Measurements from ENCODE around the gene SNAI3.

SNAI3 gene

DNA sequence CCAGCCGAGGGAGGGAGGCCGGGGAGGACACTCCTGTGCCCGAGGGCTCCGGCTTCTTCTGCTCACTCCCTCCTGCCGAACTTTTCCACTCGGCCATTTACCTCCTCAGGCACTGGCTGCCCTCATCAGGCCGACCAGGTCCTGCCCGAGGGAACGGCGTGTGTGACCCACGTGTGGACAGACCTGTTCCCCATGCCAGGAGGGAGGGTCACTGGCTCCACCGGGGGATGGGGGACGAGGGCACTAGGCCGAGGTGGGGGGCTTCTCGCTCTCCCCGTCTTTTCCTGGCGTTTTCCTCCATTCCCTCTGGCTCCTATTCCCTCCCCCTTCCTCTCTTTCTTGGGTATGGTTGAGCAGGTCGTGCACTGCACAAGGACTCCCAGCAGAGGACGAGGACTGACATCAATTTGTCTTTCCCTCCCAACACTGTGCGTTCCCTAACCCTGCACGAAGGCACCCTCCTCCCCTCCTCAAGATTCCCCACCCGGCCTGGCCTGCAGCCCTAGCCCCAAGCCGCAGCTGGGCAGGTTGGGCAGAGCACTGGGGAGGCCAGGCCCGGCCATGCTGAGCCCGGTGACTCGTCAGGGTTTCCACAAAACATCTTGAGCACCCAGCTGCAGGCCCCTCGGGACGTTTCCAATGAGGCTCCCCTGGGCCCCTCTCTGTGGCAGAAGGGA lies 51.2 kb downstream of the SNAI3 start:
- ATAC-seq (ENCODE audit: low read depth) (peak; percentile 6; the same call in 1 of the 3 replicates), DNase-seq (ENCODE audit: low spot score) (no peak)
- H3K4me1 ChIP-seq (ENCODE audit: insufficient read depth, poor library complexity, severe bottlenecking): no peaks in the 10 kb centered on the region
- H3K4me3 ChIP-seq (ENCODE audit: severe bottlenecking): peak overlapping the region; percentile 11
- H3K36me3 ChIP-seq (ENCODE audit: low read depth): peaks cover 11% of the 10 kb centered on the region
- peaks cover 27% of the 10 kb centered on the region for H3K27me3 ChIP-seq (ENCODE audit: insufficient read depth, poor library complexity, severe bottlenecking)
- no peaks in the 10 kb centered on the region for H3K9me3 ChIP-seq (ENCODE audit: severe bottlenecking)
- TF ChIP-seq CTCF (IDR thresholded peaks at IDR 0.05; ENCODE audit: poor library complexity, severe bottlenecking): no peak
- no peak overlapping the region for H3K27ac ChIP-seq (ENCODE audit: poor library complexity, severe bottlenecking)

- peak; percentile 36; the same call in 2 of the 3 replicates for ATAC-seq (ENCODE audit: low read depth)
- Histone ChIP-seq H3K27ac (ENCODE audit: poor library complexity, severe bottlenecking) (no peak overlapping the region), H3K4me3 (ENCODE audit: severe bottlenecking) (peak overlapping the region; percentile 11), H3K36me3 (ENCODE audit: low read depth) (peaks cover 19% of the 10 kb centered on the region), H3K27me3 (ENCODE audit: insufficient read depth, poor library complexity, severe bottlenecking) (peaks cover 19% of the 10 kb centered on the region), H3K9me3 (ENCODE audit: severe bottlenecking) (no peaks in the 10 kb centered on the region), H3K4me1 (ENCODE audit: insufficient read depth, poor library complexity, severe bottlenecking) (no peaks in the 10 kb centered on the region)
- no peak for DNase-seq (ENCODE audit: low spot score)
- TF ChIP-seq CTCF (IDR thresholded peaks at IDR 0.05; ENCODE audit: poor library complexity, severe bottlenecking): no peak
These were observed 51.9 kb downstream of the SNAI3 start for GRCh38 chr16:88634141-88634993.

DNA sequence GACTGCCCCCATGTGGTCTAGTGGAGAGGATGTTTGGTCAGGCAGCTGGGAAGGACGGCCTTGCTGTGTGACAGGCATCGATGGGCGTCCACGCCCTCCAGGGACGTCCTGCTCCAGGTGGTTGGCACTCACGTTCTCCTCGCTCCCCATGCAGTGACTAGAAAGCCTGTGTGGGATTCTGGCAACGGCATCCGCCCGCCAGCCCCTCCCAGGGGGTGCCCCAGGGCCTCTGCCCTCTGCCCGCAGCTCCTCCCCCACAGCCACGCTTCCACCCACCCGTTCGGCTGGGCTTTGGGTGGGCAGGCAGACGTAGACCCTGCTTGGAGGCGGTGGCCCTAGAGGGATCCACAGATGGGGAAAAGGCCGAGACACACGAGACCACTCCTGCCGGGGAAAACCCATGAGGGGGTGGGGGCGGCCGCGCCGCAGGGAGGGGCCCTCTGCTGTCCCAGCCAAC lies 52.6 kb downstream of the SNAI3 start:
- no peak overlapping the region for H3K4me3 ChIP-seq (ENCODE audit: severe bottlenecking)
- H3K27ac ChIP-seq (ENCODE audit: poor library complexity, severe bottlenecking): no peak overlapping the region
- no peaks in the 10 kb centered on the region for H3K9me3 ChIP-seq (ENCODE audit: severe bottlenecking)
- no peaks in the 10 kb centered on the region for H3K4me1 ChIP-seq (ENCODE audit: insufficient read depth, poor library complexity, severe bottlenecking)
- H3K27me3 ChIP-seq (ENCODE audit: insufficient read depth, poor library complexity, severe bottlenecking): peaks cover 13% of the 10 kb centered on the region
- TF ChIP-seq CTCF (IDR thresholded peaks at IDR 0.05; ENCODE audit: poor library complexity, severe bottlenecking): peak; percentile 29
- DNase-seq (ENCODE audit: low spot score) (no peak), ATAC-seq (ENCODE audit: low read depth) (peak; percentile 26; the same call in 2 of the 3 replicates)
- H3K36me3 ChIP-seq (ENCODE audit: low read depth): peaks cover 26% of the 10 kb centered on the region

GRCh38 chr16:88632587-88632930 lies 53.7 kb downstream of the SNAI3 start:
- Histone ChIP-seq H3K27me3 (ENCODE audit: insufficient read depth, poor library complexity, severe bottlenecking) (peaks cover 4% of the 10 kb centered on the region), H3K4me1 (ENCODE audit: insufficient read depth, poor library complexity, severe bottlenecking) (no peaks in the 10 kb centered on the region)

More at GRCh38 chr16:88632587-88632930, 53.7 kb downstream of the SNAI3 start:
- H3K36me3 ChIP-seq (ENCODE audit: low read depth): peaks cover 37% of the 10 kb centered on the region
- no peak overlapping the region for H3K4me3 ChIP-seq (ENCODE audit: severe bottlenecking)
- DNase-seq (ENCODE audit: low spot score) (no peak), ATAC-seq (ENCODE audit: low read depth) (no peak)
- H3K9me3 ChIP-seq (ENCODE audit: severe bottlenecking): no peaks in the 10 kb centered on the region
- H3K27ac ChIP-seq (ENCODE audit: poor library complexity, severe bottlenecking): no peak overlapping the region
- no peak for TF ChIP-seq CTCF (IDR thresholded peaks at IDR 0.05; ENCODE audit: poor library complexity, severe bottlenecking)
